ENCODE results near the gene PC.
"Not testable (repeated sequence)": the region's sequence is repeated elsewhere in the genome, so short reads cannot be mapped to it uniquely, and the experiment has no call there.

PC gene

GRCh38 chr11:66974724-66975404 is 16.7 kb upstream of the PC start, which contains the start of gene C11orf86:
C11orf86 (plus strand) TSS chr11:66975304; CDS start chr11:66975363, 59 bp downstream.
- DNase-seq (ENCODE audit: low read depth in 1 of 2, low spot score in 1 of 2), result no peak
- TF ChIP-seq JUND (IDR thresholded peaks at IDR 0.05; ENCODE audit: low read depth), result no peak
- in situ Hi-C loops (cut with HindIII; ENCODE audit: low pct_unique_long_range_greater_than_20kb, low sequenced_read_pairs), result no loop called here

- TF ChIP-seq JUND (IDR thresholded peaks at IDR 0.05; ENCODE audit: low read depth), result no peak
- DNase-seq (ENCODE audit: low read depth in 1 of 2, low spot score in 1 of 2), result peak in 1 of 2 experiments; percentile 53
- in situ Hi-C loops (cut with HindIII; ENCODE audit: low pct_unique_long_range_greater_than_20kb, low sequenced_read_pairs), result no loop called here
Observed at GRCh38 chr11:66973956-66974580, 15.9 kb upstream of the PC start.

- no peak for DNase-seq (ENCODE audit: low read depth in 1 of 2, low spot score in 1 of 2)
- in situ Hi-C loops (cut with HindIII; ENCODE audit: low pct_unique_long_range_greater_than_20kb, low sequenced_read_pairs), result no loop called here
- TF ChIP-seq JUND (IDR thresholded peaks at IDR 0.05; ENCODE audit: low read depth), result no peak
Observed at GRCh38 chr11:66971488-66971887, 13.3 kb upstream of the PC start.

- no peak for DNase-seq (ENCODE audit: low read depth in 1 of 2, low spot score in 1 of 2)
- no peak for TF ChIP-seq JUND (IDR thresholded peaks at IDR 0.05; ENCODE audit: low read depth)
- in situ Hi-C loops (cut with HindIII; ENCODE audit: low pct_unique_long_range_greater_than_20kb, low sequenced_read_pairs), result no loop called here
Observed at GRCh38 chr11:66970807-66971442, 12.7 kb upstream of the PC start.

GRCh38 chr11:66970371-66970806 is 12.2 kb upstream of the PC start:
- in situ Hi-C loops (cut with HindIII; ENCODE audit: low pct_unique_long_range_greater_than_20kb, low sequenced_read_pairs), result no loop called here
- DNase-seq (ENCODE audit: low read depth in 1 of 2, low spot score in 1 of 2), result no peak
- TF ChIP-seq JUND (IDR thresholded peaks at IDR 0.05; ENCODE audit: low read depth), result no peak

- no peak for TF ChIP-seq JUND (IDR thresholded peaks at IDR 0.05; ENCODE audit: low read depth)
- in situ Hi-C loops (cut with HindIII; ENCODE audit: low pct_unique_long_range_greater_than_20kb, low sequenced_read_pairs), result no loop called here
- no peak for DNase-seq (ENCODE audit: low read depth in 1 of 2, low spot score in 1 of 2)
Observed at GRCh38 chr11:66969584-66970225, 11.5 kb upstream of the PC start.

- in situ Hi-C loops (cut with HindIII; ENCODE audit: low pct_unique_long_range_greater_than_20kb, low sequenced_read_pairs), result no loop called here
- no peak for TF ChIP-seq JUND (IDR thresholded peaks at IDR 0.05; ENCODE audit: low read depth)
- DNase-seq (ENCODE audit: low read depth in 1 of 2, low spot score in 1 of 2), result no peak
Observed at GRCh38 chr11:66967670-66968425, 9.7 kb upstream of the PC start.

GRCh38 chr11:66966351-66966750 is 8.2 kb upstream of the PC start:
- no peak for TF ChIP-seq JUND (IDR thresholded peaks at IDR 0.05; ENCODE audit: low read depth)
- in situ Hi-C loops (cut with HindIII; ENCODE audit: low pct_unique_long_range_greater_than_20kb, low sequenced_read_pairs), result no loop called here
- no peak for DNase-seq (ENCODE audit: low read depth in 1 of 2, low spot score in 1 of 2)

GRCh38 chr11:66964495-66964894 is 6.3 kb upstream of the PC start:
- no peak for TF ChIP-seq JUND (IDR thresholded peaks at IDR 0.05; ENCODE audit: low read depth)
- DNase-seq (ENCODE audit: low read depth in 1 of 2, low spot score in 1 of 2), result no peak
- in situ Hi-C loops (cut with HindIII; ENCODE audit: low pct_unique_long_range_greater_than_20kb, low sequenced_read_pairs), result no loop called here

- in situ Hi-C loops (cut with HindIII; ENCODE audit: low pct_unique_long_range_greater_than_20kb, low sequenced_read_pairs), result no loop called here
Observed at GRCh38 chr11:66962801-66963200, 4.6 kb upstream of the PC start.

GRCh38 chr11:66962247-66962646 is 4.1 kb upstream of the PC start:
- in situ Hi-C loops (cut with HindIII; ENCODE audit: low pct_unique_long_range_greater_than_20kb, low sequenced_read_pairs), result no loop called here
- no peak for TF ChIP-seq JUND (IDR thresholded peaks at IDR 0.05; ENCODE audit: low read depth)
- DNase-seq (ENCODE audit: low read depth in 1 of 2, low spot score in 1 of 2), result no peak

More at GRCh38 chr11:66962801-66963200, 4.6 kb upstream of the PC start:
- DNase-seq (ENCODE audit: low read depth in 1 of 2, low spot score in 1 of 2), result no peak
- TF ChIP-seq JUND (IDR thresholded peaks at IDR 0.05; ENCODE audit: low read depth), result no peak

- in situ Hi-C loops (cut with HindIII; ENCODE audit: low pct_unique_long_range_greater_than_20kb, low sequenced_read_pairs); DNase-seq (ENCODE audit: low read depth in 1 of 2, low spot score in 1 of 2): not testable (repeated sequence)
Observed at GRCh38 chr11:66961691-66962213, 3.6 kb upstream of the PC start.
